ENCODE data around the gene TXLNG.

Gene TXLNG

DNA sequence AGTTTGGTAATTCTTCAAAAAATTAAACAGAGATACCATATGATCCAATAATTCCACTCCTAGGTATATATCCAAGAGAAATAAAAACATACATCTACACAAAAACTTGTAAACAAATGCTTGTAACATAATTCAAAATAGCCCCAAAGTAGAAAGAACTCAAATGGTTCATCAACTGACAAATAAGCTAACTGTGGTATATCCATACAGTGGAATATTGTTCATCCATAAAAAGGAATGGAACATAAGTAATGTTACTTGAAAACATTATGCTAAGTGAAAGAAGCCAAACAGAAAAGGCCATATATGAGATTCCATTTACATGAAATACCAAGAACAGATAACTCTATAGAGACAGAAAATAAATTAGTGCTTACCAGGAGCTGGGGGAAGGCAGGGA, 70.5 kb downstream of the TXLNG start:
- H3K9me3 ChIP-seq (ENCODE audit: insufficient read depth, low read length) = no peaks in the 10 kb centered on the region
- no peak overlapping the region for H3K4me2 ChIP-seq (ENCODE audit: low read length)
- H3K4me1 ChIP-seq (ENCODE audit: low read length) = peaks cover 9% of the 10 kb centered on the region
- TF ChIP-seq, protein P1, sequence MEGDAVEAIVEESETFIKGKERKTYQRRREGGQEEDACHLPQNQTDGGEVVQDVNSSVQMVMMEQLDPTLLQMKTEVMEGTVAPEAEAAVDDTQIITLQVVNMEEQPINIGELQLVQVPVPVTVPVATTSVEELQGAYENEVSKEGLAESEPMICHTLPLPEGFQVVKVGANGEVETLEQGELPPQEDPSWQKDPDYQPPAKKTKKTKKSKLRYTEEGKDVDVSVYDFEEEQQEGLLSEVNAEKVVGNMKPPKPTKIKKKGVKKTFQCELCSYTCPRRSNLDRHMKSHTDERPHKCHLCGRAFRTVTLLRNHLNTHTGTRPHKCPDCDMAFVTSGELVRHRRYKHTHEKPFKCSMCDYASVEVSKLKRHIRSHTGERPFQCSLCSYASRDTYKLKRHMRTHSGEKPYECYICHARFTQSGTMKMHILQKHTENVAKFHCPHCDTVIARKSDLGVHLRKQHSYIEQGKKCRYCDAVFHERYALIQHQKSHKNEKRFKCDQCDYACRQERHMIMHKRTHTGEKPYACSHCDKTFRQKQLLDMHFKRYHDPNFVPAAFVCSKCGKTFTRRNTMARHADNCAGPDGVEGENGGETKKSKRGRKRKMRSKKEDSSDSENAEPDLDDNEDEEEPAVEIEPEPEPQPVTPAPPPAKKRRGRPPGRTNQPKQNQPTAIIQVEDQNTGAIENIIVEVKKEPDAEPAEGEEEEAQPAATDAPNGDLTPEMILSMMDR (IDR thresholded peaks at IDR 0.05; ENCODE audit: low read depth, low read length) = no peak
- no peak for TF ChIP-seq EZH2phosphoT487 (IDR thresholded peaks at IDR 0.05; ENCODE audit: low read depth)
- H3K9ac ChIP-seq (ENCODE audit: low read length) = no peak overlapping the region
- H4K20me1 ChIP-seq (ENCODE audit: insufficient read depth, low read length) = peaks cover 42% of the 10 kb centered on the region
- no peak overlapping the region for H3K27ac ChIP-seq (ENCODE audit: low read length)
- H3K4me3 ChIP-seq (ENCODE audit: low read length) = no peak overlapping the region
- peaks cover 90% of the 10 kb centered on the region for H3K79me2 ChIP-seq (ENCODE audit: low read length)
- H3K36me3 ChIP-seq (replicated peaks; ENCODE audit: low read depth, low read length) = peaks cover 72% of the 10 kb centered on the region
- no peak overlapping the region for H2AFZ ChIP-seq (ENCODE audit: low read depth, low read length)
- H3K27me3 ChIP-seq (ENCODE audit: low read depth, low read length) = no peaks in the 10 kb centered on the region

DNA sequence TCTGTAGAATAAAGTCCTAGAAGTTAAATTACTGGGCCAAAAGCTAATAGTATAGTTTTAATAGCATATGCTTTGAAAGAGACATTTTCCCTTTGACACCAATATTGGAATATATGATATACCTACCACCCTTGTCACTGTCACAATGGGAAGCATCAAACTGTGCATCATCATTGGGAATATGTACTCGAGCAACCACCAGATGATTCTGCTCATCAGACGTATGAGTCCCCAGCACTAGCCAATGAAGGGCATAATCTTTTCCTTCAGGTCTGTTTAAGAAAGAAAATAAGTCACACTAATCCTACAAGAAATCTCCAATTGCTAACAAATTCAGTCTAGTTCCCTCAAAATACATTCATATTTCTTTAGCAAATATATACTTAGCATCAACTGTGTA, 76.6 kb downstream of the TXLNG start:
- Histone ChIP-seq H4K20me1 (ENCODE audit: insufficient read depth, low read length) (peaks cover 60% of the 10 kb centered on the region), H3K27me3 (ENCODE audit: low read depth, low read length) (no peaks in the 10 kb centered on the region), H3K4me3 (ENCODE audit: low read length) (no peak overlapping the region), H3K27ac (ENCODE audit: low read length) (no peak overlapping the region), H3K36me3 (replicated peaks; ENCODE audit: low read depth, low read length) (peaks cover 61% of the 10 kb centered on the region), H3K9ac (ENCODE audit: low read length) (no peak overlapping the region), H3K79me2 (ENCODE audit: low read length) (peaks cover 95% of the 10 kb centered on the region), H3K4me2 (ENCODE audit: low read length) (no peak overlapping the region), H3K4me1 (ENCODE audit: low read length) (0 out of 2 replicates have a peak, but pooled peaks cover 2% of the 10 kb centered on the region), H2AFZ (ENCODE audit: low read depth, low read length) (no peak overlapping the region), H3K9me3 (ENCODE audit: insufficient read depth, low read length) (no peaks in the 10 kb centered on the region)
- no peak for TF ChIP-seq EZH2phosphoT487 (IDR thresholded peaks at IDR 0.05; ENCODE audit: low read depth)
- TF ChIP-seq, protein P1 (IDR thresholded peaks at IDR 0.05; ENCODE audit: low read depth, low read length) = no peak

GRCh38 chrX:16867947-16868346, 81.7 kb downstream of the TXLNG start:
- Histone ChIP-seq H3K4me1 (ENCODE audit: low read length) (peaks cover 20% of the 10 kb centered on the region), H3K9ac (ENCODE audit: low read length) (peak overlapping the region; percentile 88), H2AFZ (ENCODE audit: low read depth, low read length) (no peak overlapping the region), H3K36me3 (replicated peaks; ENCODE audit: low read depth, low read length) (peaks cover 37% of the 10 kb centered on the region), H3K9me3 (ENCODE audit: insufficient read depth, low read length) (no peaks in the 10 kb centered on the region), H3K4me2 (ENCODE audit: low read length) (peak overlapping the region; percentile 83), H3K27ac (ENCODE audit: low read length) (no peak overlapping the region), H3K79me2 (ENCODE audit: low read length) (peaks cover 72% of the 10 kb centered on the region), H4K20me1 (ENCODE audit: insufficient read depth, low read length) (peaks cover 47% of the 10 kb centered on the region), H3K27me3 (ENCODE audit: low read depth, low read length) (no peaks in the 10 kb centered on the region), H3K4me3 (ENCODE audit: low read length) (peak overlapping the region; percentile 90; the same call in 1 of the 2 replicates)
- TF ChIP-seq, protein P1 (IDR thresholded peaks at IDR 0.05; ENCODE audit: low read depth, low read length) = no peak
- no peak for TF ChIP-seq EZH2phosphoT487 (IDR thresholded peaks at IDR 0.05; ENCODE audit: low read depth)

- Histone ChIP-seq H3K9ac (ENCODE audit: low read length) (peak overlapping the region; percentile 88), H3K79me2 (ENCODE audit: low read length) (peaks cover 62% of the 10 kb centered on the region), H3K9me3 (ENCODE audit: insufficient read depth, low read length) (no peaks in the 10 kb centered on the region), H3K27ac (ENCODE audit: low read length) (peak overlapping the region; percentile 95; the same call in 1 of the 2 replicates), H3K4me1 (ENCODE audit: low read length) (peaks cover 20% of the 10 kb centered on the region), H3K36me3 (replicated peaks; ENCODE audit: low read depth, low read length) (peaks cover 29% of the 10 kb centered on the region), H2AFZ (ENCODE audit: low read depth, low read length) (no peak overlapping the region), H3K4me2 (ENCODE audit: low read length) (peak overlapping the region; percentile 83), H3K27me3 (ENCODE audit: low read depth, low read length) (no peaks in the 10 kb centered on the region), H4K20me1 (ENCODE audit: insufficient read depth, low read length) (peaks cover 38% of the 10 kb centered on the region), H3K4me3 (ENCODE audit: low read length) (peak overlapping the region; percentile 90)
- TF ChIP-seq, protein P1 (IDR thresholded peaks at IDR 0.05; ENCODE audit: low read depth, low read length) = no peak
- no peak for TF ChIP-seq EZH2phosphoT487 (IDR thresholded peaks at IDR 0.05; ENCODE audit: low read depth)
These were observed 82.7 kb downstream of the TXLNG start for GRCh38 chrX:16868920-16869319.
